Activated T-cell treated with anti-CD3 and anti-CD28 coated beads for 4 hours (primary cell): ENCODE data around the gene MED15.
"Not testable (repeated sequence)": the region's sequence is repeated elsewhere in the genome, so short reads cannot be mapped to it uniquely, and the experiment has no call there.

Source experiments
- DNase-seq: peaks from one replicate; pipeline ENCODE4 v3.0.0-alpha.2; 2020

Gene MED15

GRCh38 chr22:20585639-20586402, 78.4 kb downstream of the MED15 start:
- DNase-seq: no peak

GRCh38 chr22:20586403-20586745, 79.0 kb downstream of the MED15 start:
- DNase-seq: no peak

GRCh38 chr22:20587206-20587958, 80.0 kb downstream of the MED15 start:
- DNase-seq: no peak

- DNase-seq: no peak
Measured at GRCh38 chr22:20588092-20588842, 80.9 kb downstream of the MED15 start.

- DNase-seq: no peak
Measured at GRCh38 chr22:20588843-20589581, 81.6 kb downstream of the MED15 start.

GRCh38 chr22:20589614-20590476, 82.4 kb downstream of the MED15 start:
- no peak for DNase-seq

- DNase-seq: no peak
Measured at GRCh38 chr22:20590477-20591294, 83.3 kb downstream of the MED15 start.

- no peak for DNase-seq
Measured at GRCh38 chr22:20591295-20591645, 83.9 kb downstream of the MED15 start.

- DNase-seq: no peak
Measured at GRCh38 chr22:20591660-20592310, 84.4 kb downstream of the MED15 start.

- not testable (repeated sequence) for DNase-seq
Measured at GRCh38 chr22:20594038-20594437, 86.6 kb downstream of the MED15 start.

- DNase-seq: not testable (repeated sequence)
Measured at GRCh38 chr22:20594486-20594885, 87.1 kb downstream of the MED15 start.

GRCh38 chr22:20595461-20595860, 88.1 kb downstream of the MED15 start:
- no peak for DNase-seq

- no peak for DNase-seq
Measured at GRCh38 chr22:20599117-20599516, 91.7 kb downstream of the MED15 start.

- DNase-seq: no peak
Measured at GRCh38 chr22:20600137-20600673, 92.8 kb downstream of the MED15 start.

GRCh38 chr22:20601308-20601707, 93.9 kb downstream of the MED15 start:
- DNase-seq: no peak

- DNase-seq: no peak
Measured at GRCh38 chr22:20602609-20603164, 95.3 kb downstream of the MED15 start.

- no peak for DNase-seq
Measured at GRCh38 chr22:20604092-20604747, 96.8 kb downstream of the MED15 start.

- no peak for DNase-seq
Measured at GRCh38 chr22:20604776-20605221, 97.4 kb downstream of the MED15 start.

- no peak for DNase-seq
Measured at GRCh38 chr22:20605328-20605727, 97.9 kb downstream of the MED15 start.
